ENCODE data around the gene ASB9.
"Not testable (repeated sequence)": the region's sequence is repeated elsewhere in the genome, so short reads cannot be mapped to it uniquely, and the experiment has no call there.

The ASB9 gene

GRCh38 chrX:15269618-15270521, at the start of gene ASB9:
TSS of gene ASB9 (minus strand) at chrX:15270083. CDS start at chrX:15269874, 209 bp downstream.
- peak within 1 kb of the TSS; percentile 81 for H3K27ac ChIP-seq
- peak; percentile 77 for DNase-seq (ENCODE audit: low read depth, low spot score)

- H3K27ac ChIP-seq, result no peak overlapping the region
- no peak for DNase-seq (ENCODE audit: low read depth, low spot score)
These were observed 49.2 kb upstream of the ASB9 start for GRCh38 chrX:15319075-15319474.

GRCh38 chrX:15315509-15315908, 45.6 kb upstream of the ASB9 start, which contains the start of gene ASB11:
TSS of gene ASB11 (minus strand) at chrX:15315640. CDS start at chrX:15315605, 35 bp downstream.
- DNase-seq (ENCODE audit: low read depth, low spot score), result no peak

GRCh38 chrX:15314472-15314871, 44.6 kb upstream of the ASB9 start:
- H3K27ac ChIP-seq, result no peak overlapping the region
- DNase-seq (ENCODE audit: low read depth, low spot score), result no peak

More at GRCh38 chrX:15315509-15315908, 45.6 kb upstream of the ASB9 start, which contains the start of gene ASB11:
- H3K27ac ChIP-seq, result no peak within 1 kb of the TSS

- no peak overlapping the region for H3K27ac ChIP-seq
- DNase-seq (ENCODE audit: low read depth, low spot score), result no peak
These were observed 41.2 kb upstream of the ASB9 start for GRCh38 chrX:15311119-15311518.

GRCh38 chrX:15310117-15310516, 40.2 kb upstream of the ASB9 start:
- no peak for DNase-seq (ENCODE audit: low read depth, low spot score)
- no peak overlapping the region for H3K27ac ChIP-seq

- not testable (repeated sequence) for DNase-seq (ENCODE audit: low read depth, low spot score); H3K27ac ChIP-seq
These were observed 36.0 kb upstream of the ASB9 start for GRCh38 chrX:15305899-15306298.

GRCh38 chrX:15301924-15302323, 32.0 kb upstream of the ASB9 start:
- DNase-seq (ENCODE audit: low read depth, low spot score), result peak; percentile 0

GRCh38 chrX:15299941-15300851, 30.3 kb upstream of the ASB9 start:
- H3K27ac ChIP-seq, result no peak overlapping the region
- no peak for DNase-seq (ENCODE audit: low read depth, low spot score)

More at GRCh38 chrX:15301924-15302323, 32.0 kb upstream of the ASB9 start:
- H3K27ac ChIP-seq, result no peak overlapping the region

GRCh38 chrX:15298780-15299179, 28.9 kb upstream of the ASB9 start:
- no peak for DNase-seq (ENCODE audit: low read depth, low spot score)
- H3K27ac ChIP-seq, result no peak overlapping the region

- no peak for DNase-seq (ENCODE audit: low read depth, low spot score)
- H3K27ac ChIP-seq, result no peak overlapping the region
These were observed 28.3 kb upstream of the ASB9 start for GRCh38 chrX:15298201-15298600.

- peak overlapping the region; percentile 23 for H3K27ac ChIP-seq
- no peak for DNase-seq (ENCODE audit: low read depth, low spot score)
These were observed 23.6 kb upstream of the ASB9 start for GRCh38 chrX:15293451-15293850.

GRCh38 chrX:15292861-15293260, 23.0 kb upstream of the ASB9 start:
- DNase-seq (ENCODE audit: low read depth, low spot score), result no peak
- H3K27ac ChIP-seq, result peak overlapping the region; percentile 23

- H3K27ac ChIP-seq, result no peak overlapping the region
- DNase-seq (ENCODE audit: low read depth, low spot score), result no peak
These were observed 7.7 kb upstream of the ASB9 start for GRCh38 chrX:15277604-15278003.

- H3K27ac ChIP-seq, result no peak overlapping the region
- DNase-seq (ENCODE audit: low read depth, low spot score), result no peak
These were observed 5.1 kb upstream of the ASB9 start for GRCh38 chrX:15274946-15275345.

- not testable (repeated sequence) for DNase-seq (ENCODE audit: low read depth, low spot score); H3K27ac ChIP-seq
These were observed 3.4 kb upstream of the ASB9 start for GRCh38 chrX:15273275-15273674.

GRCh38 chrX:15271757-15272156, 1.9 kb upstream of the ASB9 start:
- no peak for DNase-seq (ENCODE audit: low read depth, low spot score)
- H3K27ac ChIP-seq, result no peak overlapping the region

- peak overlapping the region; percentile 81 for H3K27ac ChIP-seq
- peak; percentile 12 for DNase-seq (ENCODE audit: low read depth, low spot score)
These were observed 763 bp downstream of the ASB9 start for GRCh38 chrX:15269120-15269519.

GRCh38 chrX:15254852-15255251, 15.0 kb downstream of the ASB9 start:
- no peak for DNase-seq (ENCODE audit: low read depth, low spot score)
- no peak overlapping the region for H3K27ac ChIP-seq

- no peak for DNase-seq (ENCODE audit: low read depth, low spot score)
- H3K27ac ChIP-seq, result no peak overlapping the region
These were observed 24.0 kb downstream of the ASB9 start for GRCh38 chrX:15245896-15246295.

- H3K27ac ChIP-seq, result no peak overlapping the region
- DNase-seq (ENCODE audit: low read depth, low spot score), result no peak
These were observed 25.5 kb downstream of the ASB9 start for GRCh38 chrX:15244421-15244820.

All from epithelial cell of prostate (primary cell).